Endometrial microvascular endothelial cells (primary cell): ENCODE measurements around the gene TRIM44. TPM values are rescaled to one million over a fixed set of nuclear protein-coding genes. Genes with fewer than 3 reads are reported as not detected.

ENCODE experiments used
- in situ Hi-C: cut with HindIII; loops from 2 replicates; pipeline ENCODE4 v1.10.0; 2017; ENCODE audit warnings: low sequenced_read_pairs, low pct_unique_long_range_greater_than_20kb; ENCODE audit errors: inconsistent ontology term
- total RNA-seq: library from RNA; depleted of rRNA; stranded (reverse); fragments of >200 nt; gene quantifications from one replicate; pipeline ENCODE4 v1.2.3, GENCODE V29; 2015; ENCODE audit errors: inconsistent ontology term

TRIM44 gene
- total RNA-seq, 1 donor from 2014 or later: 30.8 TPM

DNA sequence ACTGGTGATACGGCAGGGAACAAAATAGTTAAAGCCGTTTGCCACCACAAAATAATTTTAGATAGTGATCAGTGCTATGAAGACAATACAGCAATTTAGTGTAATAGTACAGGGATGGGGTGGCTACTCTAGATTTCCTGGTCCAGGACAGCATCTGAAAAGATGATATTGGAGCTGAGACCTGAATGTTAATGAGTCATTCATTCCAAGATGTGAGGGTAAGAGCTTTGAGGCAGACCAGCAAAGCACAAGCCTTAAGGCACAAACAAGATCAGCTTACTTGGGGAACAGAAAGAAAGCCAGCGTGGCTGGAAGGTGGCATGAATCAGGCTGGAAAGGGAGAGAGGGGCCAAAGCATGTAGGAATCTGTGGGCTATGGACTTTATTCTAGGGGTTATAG lies 132.3 kb downstream of the TRIM44 start:
- in situ Hi-C loops: no loop called here

DNA sequence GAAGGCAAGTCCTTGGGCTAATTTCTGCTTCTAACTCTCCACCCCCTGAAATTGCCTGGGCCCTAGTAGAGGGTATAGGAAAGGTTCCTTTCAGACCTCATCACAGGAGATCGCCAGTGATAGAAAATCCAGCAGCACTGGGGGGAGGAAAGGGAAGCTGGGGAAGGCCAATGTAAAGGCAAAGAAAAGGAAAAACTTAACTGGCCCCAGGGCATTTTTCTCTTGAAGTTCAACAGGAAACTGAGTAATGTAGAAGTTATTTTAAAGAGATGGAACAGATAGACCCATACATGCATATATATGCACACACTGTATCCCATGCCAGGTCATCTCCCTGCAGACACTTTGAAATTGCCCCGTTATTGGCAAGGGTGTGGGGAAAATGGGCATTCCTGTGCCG lies 134.0 kb downstream of the TRIM44 start:
- in situ Hi-C loops: no loop called here

DNA sequence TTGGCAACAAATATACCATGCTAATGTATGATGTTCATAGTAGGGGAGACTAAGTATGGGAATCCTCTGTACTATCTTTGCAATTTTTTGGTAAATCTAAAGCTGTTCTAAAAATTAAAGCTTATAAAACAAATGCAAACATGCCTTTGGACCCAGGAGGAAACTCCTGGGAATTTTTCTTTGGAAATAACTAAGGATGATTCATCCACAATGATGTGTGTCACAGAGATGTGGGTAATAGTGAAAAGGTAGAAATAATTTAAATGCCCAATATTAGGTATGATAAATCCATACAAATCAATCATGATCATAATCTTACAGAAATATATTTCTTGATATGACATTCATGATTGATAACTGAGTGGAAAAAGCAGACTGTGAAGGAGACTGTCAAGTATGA lies 135.8 kb downstream of the TRIM44 start:
- in situ Hi-C loops: no loop called here

DNA sequence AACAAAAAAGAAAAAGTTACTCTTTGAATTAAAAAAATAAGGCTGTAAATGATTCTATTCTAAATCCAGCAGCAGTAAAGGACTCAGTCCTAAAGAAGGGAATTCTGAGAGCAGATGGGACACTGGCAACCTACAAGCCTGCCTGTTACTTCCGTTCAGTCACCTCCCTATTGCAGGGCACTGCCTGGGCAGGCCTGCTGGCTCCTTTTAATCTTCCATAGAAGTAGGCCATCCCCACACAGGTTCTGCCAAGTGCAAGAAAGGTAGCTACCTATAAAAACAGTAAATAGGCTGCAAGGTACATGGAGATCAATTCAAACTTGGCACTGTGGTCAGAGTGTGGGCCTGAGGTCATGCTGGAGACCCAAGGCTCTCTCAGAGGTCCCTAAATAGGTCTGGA lies 136.4 kb downstream of the TRIM44 start:
- in situ Hi-C loops: no loop called here

DNA sequence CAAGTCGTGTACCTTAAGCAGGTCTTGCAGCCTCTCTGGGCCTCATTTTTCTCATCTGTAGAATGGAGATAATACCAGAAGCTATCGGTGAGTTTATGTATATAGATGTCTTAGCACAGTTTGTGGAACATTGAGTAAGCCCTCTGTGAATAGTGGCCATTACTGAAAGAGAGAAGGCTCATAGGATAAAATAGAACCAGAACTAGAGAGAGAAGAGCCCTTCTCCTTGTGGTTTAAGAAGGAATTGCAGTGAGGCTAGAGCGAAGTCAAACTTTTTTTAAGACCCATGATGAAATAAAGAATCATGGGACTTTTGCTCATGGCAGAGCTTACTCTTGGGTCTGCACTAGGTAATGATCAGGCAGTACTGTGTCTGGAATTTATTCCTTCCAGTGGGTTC lies 137.1 kb downstream of the TRIM44 start:
- in situ Hi-C loops: loop anchor here (25.0 kb wide), 1 partner anchor 162 kb away; no protein-coding TSS in a partner anchor

DNA sequence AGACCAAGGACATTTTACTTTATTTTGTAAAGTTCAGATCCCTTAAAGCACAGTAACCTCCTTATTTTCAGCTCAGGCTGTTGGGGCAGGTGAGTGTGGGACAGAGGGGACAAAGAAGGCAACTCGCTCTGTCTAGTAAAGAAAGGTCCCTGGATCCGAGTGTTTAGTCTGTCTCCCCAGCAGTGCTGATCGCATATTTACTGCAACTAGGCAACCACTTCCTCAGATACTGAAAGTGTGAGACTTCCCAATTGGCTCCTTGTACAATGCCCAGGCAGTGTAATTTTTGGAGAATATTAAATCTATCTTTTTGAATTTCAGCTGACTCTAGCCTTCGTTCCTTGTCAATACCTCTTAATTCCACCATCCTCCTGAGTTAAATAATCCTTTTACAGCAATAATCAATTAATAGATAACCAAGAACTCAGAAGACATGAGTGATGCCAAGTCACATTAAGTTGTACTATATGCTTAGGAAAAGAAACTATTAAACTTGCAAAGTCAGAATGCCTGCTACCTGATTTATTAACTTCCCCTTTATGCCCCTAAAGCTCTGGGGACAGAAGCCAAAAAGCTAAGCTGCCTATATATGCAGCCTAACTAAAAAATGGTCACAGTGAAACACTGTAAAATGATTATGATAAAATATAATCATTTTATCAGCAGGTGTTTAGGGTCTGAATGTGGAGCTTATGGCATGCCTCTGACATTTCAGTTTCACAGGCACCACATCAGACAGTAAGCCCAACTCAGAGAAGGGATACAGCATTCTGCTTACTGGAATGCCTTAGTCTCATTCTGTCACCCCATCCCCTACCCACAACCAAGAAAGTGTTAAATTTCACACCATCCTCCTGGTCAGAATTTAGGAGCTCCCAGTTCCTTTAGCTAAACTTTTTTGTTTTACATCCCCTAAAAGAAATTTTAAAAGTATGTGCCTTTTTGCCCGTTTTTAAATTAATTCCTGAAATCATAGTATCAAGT lies 138.7 kb downstream of the TRIM44 start:
- in situ Hi-C loops: loop anchor here (25.0 kb wide), 1 partner anchor 164 kb away; no protein-coding TSS in a partner anchor

DNA sequence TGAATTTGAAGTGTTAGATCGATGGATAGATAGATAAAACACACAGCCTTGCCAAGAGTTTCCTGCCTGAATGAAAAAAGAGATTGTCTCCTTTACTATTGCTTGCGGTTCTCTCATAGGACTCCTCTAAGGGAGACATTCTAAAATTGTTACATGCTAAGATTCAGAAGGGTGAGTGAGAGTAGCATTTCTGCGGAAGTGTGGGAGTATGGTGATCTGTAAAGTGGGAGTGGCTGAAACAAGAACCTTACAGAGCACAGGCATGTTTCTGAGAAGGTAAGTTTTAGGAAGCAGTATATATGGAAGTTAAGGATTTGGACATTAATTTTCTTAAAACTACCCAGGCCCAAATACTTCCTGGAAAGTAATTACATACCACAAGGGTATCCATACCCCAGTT lies 139.6 kb downstream of the TRIM44 start:
- in situ Hi-C loops: loop anchor here (25.0 kb wide), 1 partner anchor 165 kb away; no protein-coding TSS in a partner anchor

DNA sequence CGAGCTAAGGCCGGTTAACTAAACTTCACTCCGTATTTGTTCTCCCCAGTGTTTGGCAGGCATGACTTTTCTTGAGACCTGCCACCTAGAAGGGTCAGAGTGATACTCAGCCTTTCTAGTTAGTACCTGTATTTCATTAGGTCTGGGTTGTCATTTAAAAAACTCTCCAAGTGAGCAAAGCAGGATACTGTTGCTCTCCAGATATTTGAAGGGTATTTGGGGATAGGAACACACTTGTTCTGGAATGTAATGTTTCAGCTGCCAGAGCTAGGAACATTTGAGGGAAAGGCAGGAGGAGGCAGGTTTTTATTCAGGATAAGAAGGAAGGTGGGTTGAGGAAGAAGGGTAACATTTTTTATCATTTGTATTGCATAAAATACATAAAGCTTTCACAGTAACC lies 140.1 kb downstream of the TRIM44 start:
- in situ Hi-C loops: loop anchor here (25.0 kb wide), 1 partner anchor 165 kb away; no protein-coding TSS in a partner anchor

DNA sequence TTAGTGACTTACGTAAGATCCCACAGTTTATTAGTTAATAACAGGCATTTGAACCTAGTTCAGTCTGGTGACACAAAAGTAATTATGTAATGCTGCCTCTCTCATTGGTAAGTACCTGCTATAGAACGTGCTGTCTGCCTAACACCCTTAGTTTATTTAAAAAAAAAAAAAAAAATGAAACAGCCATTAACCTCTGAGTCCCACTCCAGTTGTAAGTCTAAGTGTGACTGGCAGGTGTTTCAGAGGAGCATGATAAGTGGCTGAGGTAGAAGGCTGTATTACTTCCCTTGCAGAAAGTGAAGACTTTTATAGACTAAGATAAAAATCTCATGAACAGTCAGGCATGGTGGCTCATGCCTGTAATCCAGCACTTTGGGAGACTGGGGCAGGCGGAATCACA lies 140.5 kb downstream of the TRIM44 start:
- in situ Hi-C loops: loop anchor here (25.0 kb wide), 1 partner anchor 166 kb away; no protein-coding TSS in a partner anchor

DNA sequence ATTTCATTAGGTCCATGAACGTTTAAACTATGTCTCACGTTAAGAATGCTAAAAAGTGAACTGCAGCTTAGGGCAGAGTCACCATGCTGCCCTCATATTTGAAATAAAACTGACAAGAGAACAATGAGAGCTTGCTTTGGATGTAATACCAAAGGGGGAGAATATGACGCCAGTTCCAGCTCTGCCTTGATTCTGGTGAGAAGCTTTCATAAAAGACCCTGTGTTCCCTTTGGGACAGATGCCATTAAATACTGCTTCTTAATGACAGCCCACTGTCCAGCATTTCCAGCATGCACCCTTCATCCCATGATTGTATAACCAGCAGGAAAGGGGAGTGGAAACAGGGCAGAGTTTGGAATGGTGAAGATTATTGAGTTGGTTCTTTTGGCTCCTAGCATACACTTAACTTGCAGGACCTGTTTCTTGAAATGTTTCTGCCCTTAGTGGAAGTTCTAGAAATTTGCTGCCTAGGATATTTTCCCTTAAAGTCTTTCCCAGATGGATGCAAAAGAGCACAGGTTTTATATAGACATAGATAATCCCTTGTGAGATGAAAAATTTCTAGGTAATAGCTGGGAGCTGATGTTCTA lies 142.0 kb downstream of the TRIM44 start:
- in situ Hi-C loops: loop anchor here (25.0 kb wide), 1 partner anchor 167 kb away; no protein-coding TSS in a partner anchor

DNA sequence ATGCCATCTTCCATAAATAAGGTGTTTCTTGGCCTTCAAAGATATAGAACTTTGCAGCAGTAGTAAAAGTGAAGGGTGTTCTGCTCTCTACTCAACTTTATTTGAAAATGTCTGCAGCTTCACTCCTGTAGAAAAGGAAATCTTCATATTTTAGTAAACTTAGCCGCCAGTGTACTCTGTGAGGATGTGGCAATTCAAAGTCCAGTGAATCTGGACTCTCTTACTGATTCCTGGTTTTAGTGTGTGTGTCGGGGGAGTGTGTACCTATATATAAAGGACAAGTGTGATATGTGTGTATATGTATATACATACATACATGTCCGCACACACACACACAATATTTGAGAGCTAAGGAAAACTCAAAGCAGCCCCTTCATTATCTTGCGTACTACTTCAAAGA lies 147.0 kb downstream of the TRIM44 start:
- in situ Hi-C loops: loop anchor here (25.0 kb wide), 1 partner anchor 172 kb away; no protein-coding TSS in a partner anchor

DNA sequence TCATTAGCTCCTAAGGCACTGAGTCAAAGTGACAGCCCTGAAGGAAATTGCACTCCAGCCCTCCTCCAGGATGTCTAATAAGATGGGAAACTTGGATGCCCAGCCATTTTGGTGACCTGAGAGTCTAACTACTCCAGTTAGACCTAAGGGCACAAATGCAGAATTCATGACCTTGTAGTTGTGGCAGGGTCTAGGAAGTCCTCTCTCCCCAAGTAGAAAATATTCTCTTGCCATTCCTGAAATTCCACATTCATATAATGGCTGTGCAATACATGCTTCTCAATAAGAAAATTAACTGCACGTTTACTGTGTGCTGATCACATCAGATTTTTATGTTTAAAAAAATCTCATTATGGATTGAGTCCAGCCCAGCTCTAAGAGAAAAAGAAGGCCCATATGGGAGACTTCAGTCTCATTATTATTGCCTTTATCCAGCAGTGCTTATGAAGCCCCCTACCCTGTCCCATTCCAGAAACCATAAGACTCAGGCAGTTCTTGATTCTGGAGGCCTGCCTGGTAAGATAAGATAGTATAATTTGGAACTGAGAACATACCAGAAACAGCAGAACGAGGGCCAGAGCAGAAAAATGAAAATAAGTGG lies 147.6 kb downstream of the TRIM44 start:
- in situ Hi-C loops: loop anchor here (25.0 kb wide), 1 partner anchor 173 kb away; no protein-coding TSS in a partner anchor

DNA sequence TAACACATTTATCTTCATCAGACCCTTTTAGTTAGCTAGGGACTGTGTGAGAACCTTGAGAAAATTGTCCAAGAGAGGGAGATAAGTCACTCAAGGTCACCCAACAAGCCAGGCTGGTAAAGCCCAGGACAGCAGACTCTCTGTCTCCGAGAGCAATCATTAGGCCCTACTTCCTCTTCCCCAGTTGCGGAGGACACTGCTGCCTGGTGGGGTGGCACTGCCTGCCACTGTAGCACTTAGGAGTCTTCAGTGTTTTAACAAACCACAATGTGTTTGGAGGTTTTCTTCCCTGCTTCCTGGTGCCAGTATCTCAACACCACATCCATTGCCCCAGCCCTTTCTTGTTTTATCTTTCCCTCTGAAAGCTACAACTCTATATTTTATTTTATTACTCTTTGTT lies 149.2 kb downstream of the TRIM44 start:
- in situ Hi-C loops: loop anchor here (25.0 kb wide), 1 partner anchor 174 kb away; no protein-coding TSS in a partner anchor

DNA sequence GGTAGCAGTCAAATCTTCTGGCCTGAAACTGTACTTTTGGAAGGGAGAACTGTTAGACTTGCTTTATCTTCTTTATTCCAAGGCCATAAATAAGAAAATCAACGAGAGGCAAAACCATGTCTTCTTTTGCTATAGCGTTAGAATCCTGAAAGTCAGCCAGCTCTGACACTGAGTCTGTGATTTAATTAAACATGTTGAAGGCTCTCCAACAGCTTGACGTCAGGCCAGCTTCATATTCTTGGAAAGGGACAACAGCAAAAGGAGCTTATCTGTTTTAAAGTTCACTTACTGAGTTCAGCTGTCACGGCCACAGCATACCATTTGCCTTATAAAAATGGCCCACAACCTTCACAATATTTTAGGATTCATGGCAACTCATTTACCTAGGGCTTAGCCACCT lies 150.3 kb downstream of the TRIM44 start:
- in situ Hi-C loops: loop anchor here (25.0 kb wide), 1 partner anchor 176 kb away; no protein-coding TSS in a partner anchor

DNA sequence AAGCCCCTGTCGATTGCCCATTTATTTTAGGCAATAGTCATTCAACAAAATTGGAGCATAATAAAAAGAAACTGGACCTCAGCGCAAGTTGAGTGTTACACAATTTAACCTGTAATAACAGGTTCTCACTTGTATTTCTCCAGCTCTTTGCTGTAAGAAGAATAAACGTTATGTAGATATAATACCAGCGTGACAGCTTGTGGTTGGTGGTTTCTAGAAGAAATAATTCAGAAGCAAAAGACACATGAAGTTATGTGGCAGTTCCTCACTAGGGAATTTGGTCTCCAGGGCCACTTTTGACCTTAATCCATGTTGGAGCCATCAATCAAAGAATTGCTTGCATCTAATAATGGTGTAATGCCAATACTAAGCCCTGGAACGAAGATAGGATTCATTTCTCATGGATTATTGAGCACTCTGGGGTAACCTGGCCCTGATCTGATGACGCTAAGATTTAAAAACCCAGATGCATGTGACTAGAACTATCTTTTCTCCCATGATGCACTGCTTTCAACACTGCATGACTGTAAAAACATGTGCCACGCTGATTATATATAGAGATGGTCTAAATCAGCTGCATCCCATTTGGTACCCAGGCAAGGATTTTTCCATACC lies 151.6 kb downstream of the TRIM44 start:
- in situ Hi-C loops: loop anchor here (25.0 kb wide), 1 partner anchor 177 kb away; no protein-coding TSS in a partner anchor

DNA sequence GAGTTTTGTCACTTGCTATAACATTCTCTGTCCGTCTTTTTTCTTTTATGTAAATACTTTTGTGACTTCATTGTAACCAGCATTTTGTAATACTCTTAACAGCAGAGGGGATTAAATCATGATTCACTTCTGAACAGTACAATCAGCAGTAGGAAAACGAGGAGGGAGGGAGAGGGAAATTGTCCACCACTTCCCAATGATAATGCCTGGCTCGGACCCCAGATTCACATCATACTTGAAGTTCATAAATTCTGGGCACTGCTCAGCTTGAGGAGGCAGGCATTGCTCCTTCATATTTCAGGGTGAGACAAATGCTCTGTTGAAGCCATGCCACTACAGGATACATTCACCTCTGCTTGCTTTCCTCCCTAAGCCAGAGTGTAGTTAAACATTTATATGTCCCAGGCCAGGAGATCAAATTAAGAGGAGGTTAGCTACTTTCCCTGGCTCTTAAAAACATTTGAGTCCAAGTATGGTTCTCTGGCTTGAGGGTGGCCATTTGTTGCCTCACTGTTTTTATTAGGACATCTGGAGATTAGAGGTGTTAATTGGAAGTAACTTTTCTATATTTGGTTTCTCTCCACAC lies 152.2 kb downstream of the TRIM44 start:
- in situ Hi-C loops: loop anchor here (25.0 kb wide), 1 partner anchor 178 kb away; no protein-coding TSS in a partner anchor

DNA sequence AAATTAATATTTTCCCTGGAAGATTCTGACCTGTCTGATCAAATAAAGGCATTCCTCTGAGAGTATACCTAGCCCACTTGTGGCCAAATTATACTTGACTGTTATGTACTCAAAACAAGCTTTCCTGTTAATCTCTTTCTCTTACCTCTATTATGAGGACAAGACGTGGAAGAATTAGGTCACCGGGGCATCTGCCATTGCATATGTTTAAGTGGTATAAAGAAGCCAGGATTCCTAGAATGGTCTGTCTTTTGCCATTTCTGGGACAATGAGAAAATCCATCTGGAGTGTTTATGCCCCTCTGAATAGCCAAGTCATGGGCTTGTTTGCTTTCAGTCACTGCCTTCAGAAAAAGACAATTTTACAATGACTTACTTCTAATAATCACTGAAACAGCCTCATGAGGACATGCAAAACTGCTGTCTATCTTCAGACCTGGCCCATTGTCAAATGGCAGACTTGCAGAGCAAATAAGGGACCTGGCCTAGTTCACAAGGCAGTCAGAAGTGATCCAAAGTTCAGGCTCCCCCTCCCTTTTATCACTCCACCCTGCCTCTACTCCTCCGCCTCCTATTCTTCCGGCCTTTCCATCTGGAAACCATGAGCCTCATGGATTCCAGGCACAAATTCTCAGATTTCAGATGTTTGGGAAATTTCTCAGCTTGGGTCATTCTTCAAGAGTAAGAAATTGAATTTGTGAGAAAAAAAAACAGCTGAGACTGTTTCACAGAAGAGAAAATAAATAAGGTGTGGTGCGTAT lies 153.2 kb downstream of the TRIM44 start:
- in situ Hi-C loops: loop anchor here (25.0 kb wide), 1 partner anchor 178 kb away; no protein-coding TSS in a partner anchor
